ENCODE results near the gene PEF1. TPM values are rescaled to one million over a fixed set of nuclear protein-coding genes. Genes with fewer than 3 reads are reported as not detected.

The PEF1 gene
- total RNA-seq, 2 experiments from 2014 or later: 56.1 to 67.7 TPM

GRCh38 chr1:31617218-31617915 is 27.3 kb downstream of the PEF1 start, which contains the start of gene HCRTR1:
HCRTR1 (plus strand) TSS chr1:31617689; CDS start chr1:31619193, 1,504 bp downstream.
- intact Hi-C loops (cut with micrococcal nuclease; ENCODE audit: unreplicated experiment): no loop called here
- Histone ChIP-seq H3K4me2 (ENCODE audit: low read length) (no peak within 1 kb of the TSS; the same call in 1 of the 2 replicates), H3K27ac (ENCODE audit: low read depth, low read length, poor library complexity, severe bottlenecking) (no peak within 1 kb of the TSS), H3K9me2 (ENCODE audit: insufficient read depth, low read length) (no peaks in the 10 kb centered on the region), H3K9me3 (ENCODE audit: low read length) (no peaks in the 10 kb centered on the region), H3K79me2 (ENCODE audit: insufficient read depth, low read depth, low read length) (no peaks in the 10 kb centered on the region), H3K4me1 (ENCODE audit: insufficient read depth, low read length, poor library complexity, severe bottlenecking) (no peaks in the 10 kb centered on the region), H4K20me1 (ENCODE audit: insufficient read depth, low read length) (no peaks in the 10 kb centered on the region), H3K36me3 (ENCODE audit: insufficient read depth, low read length) (no peaks in the 10 kb centered on the region), H2AFZ (ENCODE audit: low read length) (no peak within 1 kb of the TSS), H3K4me3 (ENCODE audit: low read depth, low read length, poor library complexity, severe bottlenecking) (no peak within 1 kb of the TSS)
- no TSS peak for BruUV-seq (replicated peaks)
- no peak for TF ChIP-seq CTCF (conservative IDR thresholded peaks at IDR 0.05; ENCODE audit: low read length)
- no peak for TF ChIP-seq EZH2phosphoT487 (IDR thresholded peaks at IDR 0.05; ENCODE audit: borderline replicate concordance, low read depth, low read length)
- no peak for DNase-seq (ENCODE audit: low spot score)
- POLR2A ChIA-PET: interaction anchor here (0.6 to 0.7 kb wide), 2 partner anchors 55 to 565 kb away, joined by 4 to 6 read pairs; no protein-coding TSS in a partner anchor
- CTCF ChIA-PET (ENCODE audit: unreplicated experiment): no interaction called here

- ChIA-PET CTCF (ENCODE audit: unreplicated experiment) (no interaction called here), POLR2A (no interaction called here)
- no peaks in the 10 kb centered on the region for H3K9me2 ChIP-seq (ENCODE audit: insufficient read depth, low read length)
- intact Hi-C loops (cut with micrococcal nuclease; ENCODE audit: unreplicated experiment): no loop called here
- DNase-seq (ENCODE audit: low spot score): no peak
- no peaks in the 10 kb centered on the region for H3K79me2 ChIP-seq (ENCODE audit: insufficient read depth, low read depth, low read length)
- H4K20me1 ChIP-seq (ENCODE audit: insufficient read depth, low read length): no peaks in the 10 kb centered on the region
- no peaks in the 10 kb centered on the region for H3K36me3 ChIP-seq (ENCODE audit: insufficient read depth, low read length)
- TF ChIP-seq EZH2phosphoT487 (IDR thresholded peaks at IDR 0.05; ENCODE audit: borderline replicate concordance, low read depth, low read length): no peak
- TF ChIP-seq CTCF (conservative IDR thresholded peaks at IDR 0.05; ENCODE audit: low read length): no peak
- no peak overlapping the region for H3K27ac ChIP-seq (ENCODE audit: low read depth, low read length, poor library complexity, severe bottlenecking)
- no peak overlapping the region for H3K4me2 ChIP-seq (ENCODE audit: low read length)
- no TSS peak for BruUV-seq (replicated peaks)
- no peaks in the 10 kb centered on the region for H3K9me3 ChIP-seq (ENCODE audit: low read length)
- no peaks in the 10 kb centered on the region for H3K4me1 ChIP-seq (ENCODE audit: insufficient read depth, low read length, poor library complexity, severe bottlenecking)
- no peak overlapping the region for H3K4me3 ChIP-seq (ENCODE audit: low read depth, low read length, poor library complexity, severe bottlenecking)
- H2AFZ ChIP-seq (ENCODE audit: low read length): no peak overlapping the region
Observed at GRCh38 chr1:31615939-31616338, 28.7 kb downstream of the PEF1 start.

GRCh38 chr1:31615414-31615813 is 29.3 kb downstream of the PEF1 start:
- no peaks in the 10 kb centered on the region for H3K36me3 ChIP-seq (ENCODE audit: insufficient read depth, low read length)
- BruUV-seq (replicated peaks): no TSS peak
- CTCF ChIA-PET (ENCODE audit: unreplicated experiment): no interaction called here
- H4K20me1 ChIP-seq (ENCODE audit: insufficient read depth, low read length): no peaks in the 10 kb centered on the region
- POLR2A ChIA-PET: no interaction called here
- no peak for DNase-seq (ENCODE audit: low spot score)
- no peaks in the 10 kb centered on the region for H3K79me2 ChIP-seq (ENCODE audit: insufficient read depth, low read depth, low read length)
- H3K9me3 ChIP-seq (ENCODE audit: low read length): no peaks in the 10 kb centered on the region
- H3K9me2 ChIP-seq (ENCODE audit: insufficient read depth, low read length): no peaks in the 10 kb centered on the region
- no peaks in the 10 kb centered on the region for H3K4me1 ChIP-seq (ENCODE audit: insufficient read depth, low read length, poor library complexity, severe bottlenecking)
- TF ChIP-seq CTCF (conservative IDR thresholded peaks at IDR 0.05; ENCODE audit: low read length) (no peak), EZH2phosphoT487 (IDR thresholded peaks at IDR 0.05; ENCODE audit: borderline replicate concordance, low read depth, low read length) (no peak)
- no peak overlapping the region for H3K4me2 ChIP-seq (ENCODE audit: low read length)
- intact Hi-C loops (cut with micrococcal nuclease; ENCODE audit: unreplicated experiment): no loop called here
- no peak overlapping the region for H3K27ac ChIP-seq (ENCODE audit: low read depth, low read length, poor library complexity, severe bottlenecking)
- H3K4me3 ChIP-seq (ENCODE audit: low read depth, low read length, poor library complexity, severe bottlenecking): no peak overlapping the region
- H2AFZ ChIP-seq (ENCODE audit: low read length): no peak overlapping the region

Measured in OCI-LY7 (cell line).